ENCODE measurements around the gene PRKN. TPM values are rescaled to one million over a fixed set of nuclear protein-coding genes. Genes with fewer than 3 reads are reported as not detected.

The PRKN gene
- total RNA-seq, 1 donor from 2014 or later: 2.8 TPM

GRCh38 chr6:161365633-161366032 lies 1361.9 kb downstream of the PRKN start:
- Histone ChIP-seq H2AFZ (replicated peaks) (no peak overlapping the region), H3K4me2 (no peak overlapping the region), H3K79me2 (ENCODE audit: low read depth) (no peaks in the 10 kb centered on the region), H3K27ac (no peak overlapping the region), H3K4me3 (no peak overlapping the region), H3K27me3 (no peaks in the 10 kb centered on the region), H3K9ac (no peak overlapping the region), H4K20me1 (ENCODE audit: low read depth) (no peaks in the 10 kb centered on the region), H3K4me1 (no peaks in the 10 kb centered on the region), H3K36me3 (no peaks in the 10 kb centered on the region), H3K9me3 (ENCODE audit: low read depth) (no peaks in the 10 kb centered on the region), H3F3A (ENCODE audit: low read depth) (no peaks in the 10 kb centered on the region)
- Mint-ChIP-seq H3K4me3 (no peak overlapping the region), H3K27ac (no peak overlapping the region), H3K36me3 (peaks cover 4% of the 10 kb centered on the region), H3K9me3 (peaks cover 17% of the 10 kb centered on the region), H3K27me3 (ENCODE audit: insufficient read depth, low read depth) (peaks cover 4% of the 10 kb centered on the region), H3K4me1 (no peaks in the 10 kb centered on the region)
- no peak for DNase-seq (ENCODE audit: low spot score)
- no peak for TF ChIP-seq CTCF (IDR thresholded peaks at IDR 0.05)
- TF ChIP-seq EZH2phosphoT487 (IDR thresholded peaks at IDR 0.05): no peak
- TF ChIP-seq EZH2 (IDR thresholded peaks at IDR 0.05): no peak

- Mint-ChIP-seq H3K27ac (no peak overlapping the region), H3K4me1 (peaks cover 7% of the 10 kb centered on the region), H3K9me3 (peaks cover 29% of the 10 kb centered on the region), H3K4me3 (no peak overlapping the region), H3K36me3 (peaks cover 4% of the 10 kb centered on the region), H3K27me3 (ENCODE audit: insufficient read depth, low read depth) (peaks cover 6% of the 10 kb centered on the region)
- Histone ChIP-seq H3K9me3 (ENCODE audit: low read depth) (no peaks in the 10 kb centered on the region), H3K4me3 (no peak overlapping the region), H4K20me1 (ENCODE audit: low read depth) (no peaks in the 10 kb centered on the region), H2AFZ (replicated peaks) (no peak overlapping the region), H3K79me2 (ENCODE audit: low read depth) (no peaks in the 10 kb centered on the region), H3K9ac (no peak overlapping the region), H3K27ac (no peak overlapping the region), H3K36me3 (no peaks in the 10 kb centered on the region), H3K4me2 (no peak overlapping the region), H3K27me3 (no peaks in the 10 kb centered on the region), H3F3A (ENCODE audit: low read depth) (no peaks in the 10 kb centered on the region), H3K4me1 (no peaks in the 10 kb centered on the region)
- no peak for TF ChIP-seq EZH2phosphoT487 (IDR thresholded peaks at IDR 0.05)
- TF ChIP-seq EZH2 (IDR thresholded peaks at IDR 0.05): no peak
- no peak for TF ChIP-seq CTCF (IDR thresholded peaks at IDR 0.05)
- no peak for DNase-seq (ENCODE audit: low spot score)
Measured at GRCh38 chr6:161363286-161363685, 1364.3 kb downstream of the PRKN start.

- no peak for DNase-seq (ENCODE audit: low spot score)
- TF ChIP-seq CTCF (IDR thresholded peaks at IDR 0.05): no peak
- TF ChIP-seq EZH2phosphoT487 (IDR thresholded peaks at IDR 0.05): no peak
- no peak for TF ChIP-seq EZH2 (IDR thresholded peaks at IDR 0.05)
Measured at GRCh38 chr6:161362266-161362665, 1365.3 kb downstream of the PRKN start.

More at GRCh38 chr6:161362266-161362665, 1365.3 kb downstream of the PRKN start:
- H3K9me3 ChIP-seq (ENCODE audit: low read depth): no peaks in the 10 kb centered on the region
- H4K20me1 ChIP-seq (ENCODE audit: low read depth): no peaks in the 10 kb centered on the region
- H2AFZ ChIP-seq (replicated peaks): no peak overlapping the region
- no peaks in the 10 kb centered on the region for H3K27me3 ChIP-seq
- H3K4me2 ChIP-seq: no peak overlapping the region
- H3K27ac Mint-ChIP-seq: no peak overlapping the region
- no peaks in the 10 kb centered on the region for H3K79me2 ChIP-seq (ENCODE audit: low read depth)
- no peaks in the 10 kb centered on the region for H3F3A ChIP-seq (ENCODE audit: low read depth)
- peaks cover 4% of the 10 kb centered on the region for H3K27me3 Mint-ChIP-seq (ENCODE audit: insufficient read depth, low read depth)
- H3K9ac ChIP-seq: no peak overlapping the region
- peaks cover 29% of the 10 kb centered on the region for H3K9me3 Mint-ChIP-seq
- peaks cover 7% of the 10 kb centered on the region for H3K4me1 Mint-ChIP-seq
- no peak overlapping the region for H3K4me3 ChIP-seq
- no peaks in the 10 kb centered on the region for H3K36me3 ChIP-seq
- H3K27ac ChIP-seq: no peak overlapping the region
- H3K4me3 Mint-ChIP-seq: no peak overlapping the region
- H3K36me3 Mint-ChIP-seq: peaks cover 4% of the 10 kb centered on the region
- no peaks in the 10 kb centered on the region for H3K4me1 ChIP-seq

Data from neural progenitor cell (in vitro differentiated cells).